HG03103 (cell line): Measurements from ENCODE around the gene SPPL2B.

Source experiments
- ATAC-seq: cut with Tn5 transposase; IDR thresholded peaks from one replicate; pipeline ENCODE4 v1.9.1; 2021; ENCODE audit warnings: low read depth; ENCODE audit not compliant: unreplicated experiment

SPPL2B gene

GRCh38 chr19:2399582-2399981 lies 71.1 kb downstream of the SPPL2B start:
- ATAC-seq, result no peak
